Esophagus muscularis mucosa (tissue), 4 donors: ENCODE results near the gene CHRNG.

ENCODE experiments used
- EP300 ChIP-seq: sonication (generic); formaldehyde crosslinking; IDR thresholded peaks from one replicate; pipeline ENCODE4 v1.6.1; 2017; ENCODE audit warnings: antibody characterized with exemption
- POLR2A ChIP-seq: fragments of 450-650 bp; IDR thresholded peaks from one replicate; pipeline ENCODE4 v1.6.1; 2017; ENCODE audit warnings: antibody characterized with exemption, moderate library complexity, mild to moderate bottlenecking, low read depth
- POLR2AphosphoS5 ChIP-seq, 2 donors: sonication (generic); formaldehyde crosslinking; IDR thresholded peaks; one replicate each; pipeline ENCODE4 v1.6.1; 2017; ENCODE audit warnings: antibody characterized with exemption in 2 of 2
- TF ChIP-seq, protein P1 (sequence below), 3 experiments: fragments of 200-600 bp in 2 of 3; fragments of 450-650 bp in 1 of 3; sonication (generic) in 2 of 3; IDR thresholded peaks; one replicate each; pipeline ENCODE4 v1.5.1; 2017 to 2019; ENCODE audit warnings: antibody characterized with exemption in 3 of 3, mild to moderate bottlenecking in 2 of 3, moderate library complexity in 1 of 3

DNA sequence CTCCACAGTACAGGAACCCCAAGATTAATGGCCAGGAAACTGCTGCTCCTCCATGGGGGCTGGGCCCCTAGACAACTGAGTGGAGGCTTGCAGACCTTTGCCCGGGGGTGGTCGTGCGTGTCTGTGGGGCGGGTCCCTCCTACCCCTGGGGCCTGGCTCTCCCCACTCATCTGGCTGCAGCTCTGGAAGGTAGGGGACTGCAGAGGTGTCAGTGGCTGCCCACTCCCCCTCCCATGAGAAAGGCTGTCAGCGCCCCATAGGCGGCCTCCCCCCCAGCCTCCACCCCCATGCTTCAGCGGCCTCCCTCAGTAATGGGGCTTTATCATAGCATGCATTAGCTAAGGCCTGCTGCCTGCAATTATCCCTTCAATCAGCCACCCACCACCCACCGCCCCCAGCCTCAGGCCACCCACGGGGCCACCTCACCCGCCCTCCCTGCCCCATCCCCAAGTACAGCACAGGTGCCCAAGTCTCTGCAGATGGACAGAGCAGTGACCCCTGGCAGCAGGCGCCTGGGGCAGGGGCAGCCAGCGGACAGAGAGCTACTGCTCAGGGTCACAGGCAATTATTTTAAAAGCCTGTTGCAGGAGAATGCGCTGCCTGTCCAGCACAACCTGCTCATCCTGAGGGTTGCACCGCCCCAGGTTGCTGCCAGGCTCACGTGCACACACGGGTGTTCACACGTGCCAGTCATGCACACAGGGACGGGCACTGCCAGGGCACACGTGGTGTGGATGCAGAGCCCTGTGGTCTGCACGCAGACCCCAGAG is 42.8 kb upstream of the CHRNG start:
- TF ChIP-seq, protein P1, sequence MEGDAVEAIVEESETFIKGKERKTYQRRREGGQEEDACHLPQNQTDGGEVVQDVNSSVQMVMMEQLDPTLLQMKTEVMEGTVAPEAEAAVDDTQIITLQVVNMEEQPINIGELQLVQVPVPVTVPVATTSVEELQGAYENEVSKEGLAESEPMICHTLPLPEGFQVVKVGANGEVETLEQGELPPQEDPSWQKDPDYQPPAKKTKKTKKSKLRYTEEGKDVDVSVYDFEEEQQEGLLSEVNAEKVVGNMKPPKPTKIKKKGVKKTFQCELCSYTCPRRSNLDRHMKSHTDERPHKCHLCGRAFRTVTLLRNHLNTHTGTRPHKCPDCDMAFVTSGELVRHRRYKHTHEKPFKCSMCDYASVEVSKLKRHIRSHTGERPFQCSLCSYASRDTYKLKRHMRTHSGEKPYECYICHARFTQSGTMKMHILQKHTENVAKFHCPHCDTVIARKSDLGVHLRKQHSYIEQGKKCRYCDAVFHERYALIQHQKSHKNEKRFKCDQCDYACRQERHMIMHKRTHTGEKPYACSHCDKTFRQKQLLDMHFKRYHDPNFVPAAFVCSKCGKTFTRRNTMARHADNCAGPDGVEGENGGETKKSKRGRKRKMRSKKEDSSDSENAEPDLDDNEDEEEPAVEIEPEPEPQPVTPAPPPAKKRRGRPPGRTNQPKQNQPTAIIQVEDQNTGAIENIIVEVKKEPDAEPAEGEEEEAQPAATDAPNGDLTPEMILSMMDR (IDR thresholded peaks at IDR 0.05): no peak
- TF ChIP-seq POLR2AphosphoS5 (IDR thresholded peaks at IDR 0.05) (no peak), POLR2A (no peak), EP300 (no peak)
